SJCRH30 (cell line): Measurements from ENCODE around the gene CYBA. TPM values are rescaled to one million over a fixed set of nuclear protein-coding genes. Genes with fewer than 3 reads are reported as not detected.

Experiments used
- DNase-seq, 2 experiments: peaks; one replicate each; pipeline ENCODE4 v3.0.0-alpha.2; 2015 to 2020
- H3K27ac ChIP-seq: fragments of 250-450 bp; sonication (Bioruptor Pico); 2 replicates; pipeline ENCODE4 v1.5.1; 2020; ENCODE audit warnings: mild to moderate bottlenecking, moderate library complexity
- H3K27me3 ChIP-seq: fragments of 250-450 bp; sonication (Bioruptor Pico); 2 replicates; pipeline ENCODE4 v1.5.1; 2020; ENCODE audit warnings: mild to moderate bottlenecking, moderate library complexity
- H3K36me3 ChIP-seq: fragments of 250-450 bp; sonication (Bioruptor Pico); 2 replicates; pipeline ENCODE4 v1.5.1; 2020; ENCODE audit warnings: mild to moderate bottlenecking, moderate library complexity
- H3K4me1 ChIP-seq: fragments of 250-450 bp; sonication (Bioruptor Pico); 2 replicates; pipeline ENCODE4 v1.5.1; 2020; ENCODE audit warnings: mild to moderate bottlenecking, moderate library complexity
- H3K4me3 ChIP-seq: fragments of 250-450 bp; sonication (Bioruptor Pico); 2 replicates; pipeline ENCODE4 v1.5.1; 2020; ENCODE audit warnings: mild to moderate bottlenecking, moderate library complexity
- H3K9me3 ChIP-seq: fragments of 250-450 bp; sonication (Bioruptor Pico); replicated peaks from 2 replicates; pipeline ENCODE4 v1.5.1; 2020; ENCODE audit warnings: mild to moderate bottlenecking, moderate library complexity
- total RNA-seq: library from RNA; depleted of rRNA; stranded (reverse); fragments of >200 nt; shearing (Covaris generic); gene quantifications from 2 replicates; pipeline ENCODE4 v1.2.3, GENCODE V29; 2014

The CYBA gene
- total RNA-seq, 1 experiment from 2014 or later = 0.24 TPM

- H3K9me3 ChIP-seq = no peaks in the 10 kb centered on the region
- DNase-seq = peak; percentile 63 to 72
- no peak overlapping the region for H3K4me3 ChIP-seq
- peaks cover 7% of the 10 kb centered on the region; the same call in 1 of the 2 replicates for H3K4me1 ChIP-seq
- peak overlapping the region; percentile 35; the same call in 1 of the 2 replicates for H3K27ac ChIP-seq
- H3K27me3 ChIP-seq = peaks cover 13% of the 10 kb centered on the region
- H3K36me3 ChIP-seq = no peaks in the 10 kb centered on the region
These were observed 14.2 kb downstream of the CYBA start for GRCh38 chr16:88636488-88637265.

- H3K4me1 ChIP-seq = peaks cover 7% of the 10 kb centered on the region; the same call in 1 of the 2 replicates
- H3K27me3 ChIP-seq = peaks cover 13% of the 10 kb centered on the region
- no peaks in the 10 kb centered on the region for H3K9me3 ChIP-seq
- H3K27ac ChIP-seq = no peak overlapping the region
- DNase-seq = no peak
- H3K4me3 ChIP-seq = no peak overlapping the region
- H3K36me3 ChIP-seq = no peaks in the 10 kb centered on the region
These were observed 15.1 kb downstream of the CYBA start for GRCh38 chr16:88635671-88636319.

- Histone ChIP-seq H3K4me1 (peaks cover 7% of the 10 kb centered on the region; the same call in 1 of the 2 replicates), H3K36me3 (no peaks in the 10 kb centered on the region), H3K27me3 (peaks cover 11% of the 10 kb centered on the region), H3K4me3 (no peak overlapping the region), H3K27ac (no peak overlapping the region), H3K9me3 (no peaks in the 10 kb centered on the region)
- DNase-seq = no peak
These were observed 15.7 kb downstream of the CYBA start for GRCh38 chr16:88634994-88635670.

GRCh38 chr16:88634141-88634993 lies 16.5 kb downstream of the CYBA start:
- H3K27ac ChIP-seq = no peak overlapping the region
- H3K9me3 ChIP-seq = no peaks in the 10 kb centered on the region
- H3K4me1 ChIP-seq = peaks cover 7% of the 10 kb centered on the region; the same call in 1 of the 2 replicates
- no peak overlapping the region for H3K4me3 ChIP-seq
- peaks cover 5% of the 10 kb centered on the region; the same call in 1 of the 2 replicates for H3K27me3 ChIP-seq
- no peak for DNase-seq
- H3K36me3 ChIP-seq = no peaks in the 10 kb centered on the region

- H3K27me3 ChIP-seq = no peaks in the 10 kb centered on the region
- DNase-seq = peak in 1 of 2 experiments; percentile 16
- H3K4me1 ChIP-seq = peaks cover 7% of the 10 kb centered on the region; the same call in 1 of the 2 replicates
- H3K36me3 ChIP-seq = no peaks in the 10 kb centered on the region
- no peaks in the 10 kb centered on the region for H3K9me3 ChIP-seq
- H3K4me3 ChIP-seq = no peak overlapping the region
- no peak overlapping the region for H3K27ac ChIP-seq
These were observed 17.1 kb downstream of the CYBA start for GRCh38 chr16:88633684-88634140.

GRCh38 chr16:88632587-88632930 lies 18.3 kb downstream of the CYBA start:
- Histone ChIP-seq H3K36me3 (no peaks in the 10 kb centered on the region), H3K4me1 (peaks cover 5% of the 10 kb centered on the region; the same call in 1 of the 2 replicates), H3K27ac (no peak overlapping the region), H3K4me3 (no peak overlapping the region), H3K9me3 (no peaks in the 10 kb centered on the region), H3K27me3 (no peaks in the 10 kb centered on the region)
- no peak for DNase-seq

- Histone ChIP-seq H3K36me3 (no peaks in the 10 kb centered on the region), H3K27ac (no peak overlapping the region), H3K4me3 (no peak overlapping the region), H3K4me1 (peaks cover 1% of the 10 kb centered on the region; the same call in 1 of the 2 replicates), H3K9me3 (no peaks in the 10 kb centered on the region), H3K27me3 (no peaks in the 10 kb centered on the region)
- no peak for DNase-seq
These were observed 18.8 kb downstream of the CYBA start for GRCh38 chr16:88631920-88632586.

- Histone ChIP-seq H3K9me3 (no peaks in the 10 kb centered on the region), H3K4me3 (no peak overlapping the region), H3K36me3 (no peaks in the 10 kb centered on the region), H3K27me3 (no peaks in the 10 kb centered on the region), H3K4me1 (no peaks in the 10 kb centered on the region), H3K27ac (no peak overlapping the region)
- DNase-seq = no peak
These were observed 19.5 kb downstream of the CYBA start for GRCh38 chr16:88631384-88631783.

- Histone ChIP-seq H3K27ac (no peak overlapping the region), H3K36me3 (no peaks in the 10 kb centered on the region), H3K4me1 (no peaks in the 10 kb centered on the region), H3K27me3 (no peaks in the 10 kb centered on the region), H3K9me3 (no peaks in the 10 kb centered on the region), H3K4me3 (no peak overlapping the region)
- DNase-seq = no peak
These were observed 19.9 kb downstream of the CYBA start for GRCh38 chr16:88630941-88631340.

GRCh38 chr16:88630433-88630832 lies 20.4 kb downstream of the CYBA start:
- Histone ChIP-seq H3K9me3 (no peaks in the 10 kb centered on the region), H3K36me3 (no peaks in the 10 kb centered on the region)

GRCh38 chr16:88629835-88630234 lies 21.0 kb downstream of the CYBA start:
- Histone ChIP-seq H3K9me3 (no peaks in the 10 kb centered on the region), H3K27ac (no peak overlapping the region), H3K4me3 (no peak overlapping the region), H3K36me3 (no peaks in the 10 kb centered on the region), H3K4me1 (no peaks in the 10 kb centered on the region), H3K27me3 (no peaks in the 10 kb centered on the region)
- no peak for DNase-seq

More at GRCh38 chr16:88630433-88630832, 20.4 kb downstream of the CYBA start:
- Histone ChIP-seq H3K27ac (no peak overlapping the region), H3K4me1 (no peaks in the 10 kb centered on the region), H3K27me3 (no peaks in the 10 kb centered on the region), H3K4me3 (no peak overlapping the region)
- DNase-seq = no peak

- H3K27ac ChIP-seq = no peak overlapping the region
- H3K4me3 ChIP-seq = no peak overlapping the region
- no peaks in the 10 kb centered on the region for H3K27me3 ChIP-seq
- no peaks in the 10 kb centered on the region for H3K9me3 ChIP-seq
- DNase-seq = peak; percentile 19 to 32
- no peaks in the 10 kb centered on the region for H3K36me3 ChIP-seq
- H3K4me1 ChIP-seq = no peaks in the 10 kb centered on the region
These were observed 22.3 kb downstream of the CYBA start for GRCh38 chr16:88628512-88628974.

- no peaks in the 10 kb centered on the region for H3K4me1 ChIP-seq
- DNase-seq = no peak
- no peak overlapping the region for H3K4me3 ChIP-seq
- H3K27me3 ChIP-seq = no peaks in the 10 kb centered on the region
- no peaks in the 10 kb centered on the region for H3K9me3 ChIP-seq
- H3K27ac ChIP-seq = no peak overlapping the region
- H3K36me3 ChIP-seq = no peaks in the 10 kb centered on the region; the same call in 1 of the 2 replicates
These were observed 23.1 kb downstream of the CYBA start for GRCh38 chr16:88627531-88628411.
